Mesendoderm (in vitro differentiated cells): ENCODE measurements around the gene CHST11.

Source experiments
- DNase-seq: peaks from one replicate; pipeline ENCODE4 v3.0.0; 2013
- H2AK5ac ChIP-seq: 2 replicates; pipeline ENCODE4 v1.6.1; 2013; ENCODE audit warnings: low read length, inconsistent platforms
- H2BK120ac ChIP-seq: 2 replicates; pipeline ENCODE4 v1.6.1; 2013; ENCODE audit warnings: low read depth, mild to moderate bottlenecking, low read length, moderate library complexity, mixed read lengths
- H2BK15ac ChIP-seq: replicated peaks from 2 replicates; pipeline ENCODE4 v1.6.1; 2013; ENCODE audit warnings: low read depth, mild to moderate bottlenecking, moderate library complexity
- H2BK5ac ChIP-seq: 2 replicates; pipeline ENCODE4 v1.6.1; 2013; ENCODE audit warnings: low read length, inconsistent platforms
- H3K18ac ChIP-seq: 2 replicates; pipeline ENCODE4 v1.6.1; 2013; ENCODE audit warnings: mild to moderate bottlenecking, low read length, mixed read lengths
- H3K23ac ChIP-seq: one replicate; pipeline ENCODE4 v1.6.1; 2013; ENCODE audit warnings: low read length
- H3K27ac ChIP-seq: 2 replicates; pipeline ENCODE4 v1.5.1; 2013; ENCODE audit warnings: low read depth, mild to moderate bottlenecking, inconsistent platforms, low read length, moderate library complexity
- H3K27me3 ChIP-seq: 2 replicates; pipeline ENCODE4 v1.6.1; 2013; ENCODE audit warnings: low read length, control low read depth, mild to moderate bottlenecking, inconsistent platforms; ENCODE audit not compliant: insufficient read depth, poor library complexity
- H3K36me3 ChIP-seq: 2 replicates; pipeline ENCODE4 v1.6.1; 2013; ENCODE audit warnings: low read length, inconsistent platforms; ENCODE audit not compliant: control insufficient read depth, insufficient read depth
- H3K4ac ChIP-seq: one replicate; pipeline ENCODE4 v1.6.1; 2013; ENCODE audit warnings: low read depth, mild to moderate bottlenecking, low read length, moderate library complexity
- H3K4me1 ChIP-seq: 2 replicates; pipeline ENCODE4 v1.6.1; 2013; ENCODE audit warnings: low read depth, low read length, inconsistent platforms; ENCODE audit not compliant: control insufficient read depth
- H3K4me2 ChIP-seq: 2 replicates; pipeline ENCODE4 v1.6.1; 2013; ENCODE audit warnings: low read length
- H3K4me3 ChIP-seq: 2 replicates; pipeline ENCODE4 v1.5.1; 2013; ENCODE audit warnings: mild to moderate bottlenecking, low read length
- H3K56ac ChIP-seq: one replicate; pipeline ENCODE4 v1.6.1; 2013; ENCODE audit warnings: low read length
- H3K79me1 ChIP-seq: 2 replicates; pipeline ENCODE4 v1.6.1; 2013; ENCODE audit warnings: low read length, inconsistent platforms
- H3K79me2 ChIP-seq: 2 replicates; pipeline ENCODE4 v1.6.1; 2013; ENCODE audit warnings: mild to moderate bottlenecking, low read length; ENCODE audit not compliant: control insufficient read depth, insufficient read depth
- H3K9ac ChIP-seq: 2 replicates; pipeline ENCODE4 v1.6.1; 2013; ENCODE audit warnings: low read length, inconsistent platforms
- H4K5ac ChIP-seq: one replicate; pipeline ENCODE4 v1.6.1; 2013; ENCODE audit warnings: low read length
- H4K8ac ChIP-seq: one replicate; pipeline ENCODE4 v1.6.1; 2013; ENCODE audit warnings: low read depth, mild to moderate bottlenecking, control low read depth, low read length, moderate library complexity
- WGBS: extraction: QIAGEN DNeasy Blood & Tissue Kit; methylation state at CpG from one replicate; pipeline ENCODE4 v1.1.7; 2013; ENCODE audit warnings: low lambda C conversion rate, missing lambda C conversion rate; ENCODE audit not compliant: insufficient coverage; ENCODE audit errors: extremely low coverage; 5-methylcytosine and 5-hydroxymethylcytosine counted together

CHST11 gene

DNA sequence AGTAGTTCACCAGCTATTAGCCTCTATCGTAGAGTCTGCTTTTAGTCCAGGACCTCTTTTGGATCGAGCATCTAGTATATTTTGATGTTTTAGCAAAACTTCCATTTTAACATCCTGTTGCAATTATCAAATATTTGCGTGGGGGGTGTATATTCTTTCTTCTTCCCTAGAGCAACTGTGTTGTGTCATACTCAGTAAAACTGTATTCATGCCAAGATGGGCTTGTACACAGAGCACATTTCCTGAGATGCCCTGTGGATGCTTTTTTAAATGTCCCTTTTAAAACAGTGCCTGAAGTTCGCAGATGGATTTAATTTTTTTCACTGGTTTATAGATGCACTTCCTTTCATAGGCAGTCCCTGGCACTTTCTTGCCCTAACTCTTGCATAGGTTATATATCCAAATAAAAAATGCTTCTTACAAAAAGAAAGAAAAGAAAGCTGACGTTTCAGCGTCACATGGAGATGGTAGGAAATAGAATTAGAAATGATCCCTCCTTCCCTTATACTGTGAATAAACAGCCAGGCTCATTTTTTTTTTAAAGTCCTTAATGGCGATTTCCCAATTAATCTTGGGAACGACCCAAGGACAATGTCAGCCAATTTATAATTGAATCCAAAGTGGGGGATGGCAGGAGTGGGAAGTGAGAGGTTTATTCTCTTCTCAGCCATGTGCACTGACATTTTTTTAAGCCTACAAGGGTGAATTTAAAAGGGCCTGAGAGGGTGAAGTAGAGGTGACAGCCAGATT lies 254.4 kb downstream of the CHST11 start:
- peaks cover 2% of the 10 kb centered on the region for H3K4me1 ChIP-seq
- no peak overlapping the region for H3K27ac ChIP-seq
- no CpG with 5 or more reads among the region's 8 CpGs for WGBS

GRCh38 chr12:104712477-104712876 lies 255.7 kb downstream of the CHST11 start:
- no peak overlapping the region for H3K4me2 ChIP-seq
- peaks cover 2% of the 10 kb centered on the region for H3K4me1 ChIP-seq
- no peak overlapping the region for H3K23ac ChIP-seq
- no CpG with 5 or more reads among the region's 6 CpGs for WGBS
- no peak overlapping the region for H2AK5ac ChIP-seq
- no peak overlapping the region for H2BK5ac ChIP-seq
- no peak overlapping the region for H3K18ac ChIP-seq
- H4K8ac ChIP-seq: no peak overlapping the region
- H3K9ac ChIP-seq: no peak overlapping the region
- H3K36me3 ChIP-seq: no peaks in the 10 kb centered on the region
- H3K79me2 ChIP-seq: no peaks in the 10 kb centered on the region
- H3K27me3 ChIP-seq: no peaks in the 10 kb centered on the region
- H3K79me1 ChIP-seq: no peaks in the 10 kb centered on the region
- no peak overlapping the region for H3K4ac ChIP-seq
- H3K27ac ChIP-seq: no peak overlapping the region
- no peak overlapping the region for H2BK120ac ChIP-seq
- H2BK15ac ChIP-seq: no peak overlapping the region
- no peak overlapping the region for H3K56ac ChIP-seq
- H3K4me3 ChIP-seq: no peak overlapping the region
- peak; percentile 44 for DNase-seq
- H4K5ac ChIP-seq: no peak overlapping the region

More for the DNA sequence above, 254.4 kb downstream of the CHST11 start:
- Histone ChIP-seq H3K4me3 (no peak overlapping the region), H3K4ac (no peak overlapping the region), H4K5ac (no peak overlapping the region), H3K79me2 (no peaks in the 10 kb centered on the region), H4K8ac (no peak overlapping the region), H2AK5ac (no peak overlapping the region), H3K56ac (no peak overlapping the region), H2BK120ac (no peak overlapping the region), H3K27me3 (no peaks in the 10 kb centered on the region), H2BK15ac (no peak overlapping the region), H2BK5ac (no peak overlapping the region), H3K9ac (no peak overlapping the region), H3K4me2 (no peak overlapping the region), H3K18ac (no peak overlapping the region), H3K79me1 (no peaks in the 10 kb centered on the region), H3K36me3 (no peaks in the 10 kb centered on the region), H3K23ac (no peak overlapping the region)
- no peak for DNase-seq

DNA sequence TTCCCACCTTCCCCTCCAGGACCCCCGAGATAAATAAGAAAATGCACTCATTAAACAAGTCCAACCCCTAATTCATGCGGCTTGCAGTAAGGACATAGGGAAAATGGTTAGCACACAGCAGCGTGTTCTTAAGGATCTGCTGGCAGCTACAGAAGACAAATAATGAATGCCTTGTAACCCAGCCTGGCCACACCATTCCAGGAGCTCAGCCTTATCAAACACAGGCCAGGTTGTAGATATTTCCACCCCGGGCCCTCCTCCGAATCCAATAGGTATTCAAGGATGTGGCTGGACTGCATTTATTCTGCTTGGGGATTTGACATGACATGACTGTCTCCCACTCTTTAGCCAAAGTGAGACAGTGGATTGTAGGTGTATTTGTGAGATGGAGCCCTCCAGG lies 256.2 kb downstream of the CHST11 start:
- H3K4me1 ChIP-seq: peaks cover 2% of the 10 kb centered on the region
- H3K4ac ChIP-seq: no peak overlapping the region
- H3K27ac ChIP-seq: no peak overlapping the region
- no peak overlapping the region for H2AK5ac ChIP-seq
- no peak overlapping the region for H2BK15ac ChIP-seq
- no peak overlapping the region for H3K18ac ChIP-seq
- H3K79me2 ChIP-seq: no peaks in the 10 kb centered on the region
- DNase-seq: no peak
- H3K56ac ChIP-seq: no peak overlapping the region
- no peak overlapping the region for H3K4me2 ChIP-seq
- H3K23ac ChIP-seq: no peak overlapping the region
- no peak overlapping the region for H3K4me3 ChIP-seq
- no peak overlapping the region for H4K5ac ChIP-seq
- H3K9ac ChIP-seq: no peak overlapping the region
- WGBS: no CpG with 5 or more reads among the region's 5 CpGs
- no peak overlapping the region for H2BK120ac ChIP-seq
- H3K36me3 ChIP-seq: no peaks in the 10 kb centered on the region
- H3K27me3 ChIP-seq: no peaks in the 10 kb centered on the region
- no peaks in the 10 kb centered on the region for H3K79me1 ChIP-seq
- H2BK5ac ChIP-seq: no peak overlapping the region
- H4K8ac ChIP-seq: no peak overlapping the region

DNA sequence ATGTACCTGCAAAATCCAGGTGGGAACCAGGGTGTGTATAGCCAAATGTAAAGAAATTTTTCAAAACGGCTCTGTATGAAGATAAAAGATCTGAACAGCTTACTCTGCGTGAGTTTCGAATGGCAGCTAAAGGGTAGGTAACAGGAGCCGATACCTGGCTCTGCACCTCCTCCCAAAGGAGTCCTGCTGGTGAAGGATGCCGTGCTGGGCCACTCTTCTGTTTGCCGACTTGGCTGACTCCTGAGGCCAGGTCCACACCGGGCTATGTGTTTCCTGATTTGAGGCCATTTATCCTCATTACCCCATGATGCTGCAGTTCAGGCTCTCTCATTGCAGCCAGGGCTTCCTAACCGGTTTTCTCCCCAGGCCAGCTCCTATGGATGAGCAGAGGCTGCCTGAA lies 256.7 kb downstream of the CHST11 start:
- H3K56ac ChIP-seq: no peak overlapping the region
- H3K4me1 ChIP-seq: peaks cover 2% of the 10 kb centered on the region
- no peak for DNase-seq
- no peak overlapping the region for H3K4me2 ChIP-seq
- no peaks in the 10 kb centered on the region for H3K79me1 ChIP-seq
- no peak overlapping the region for H3K18ac ChIP-seq
- no peak overlapping the region for H3K23ac ChIP-seq
- no peak overlapping the region for H2BK120ac ChIP-seq
- H4K5ac ChIP-seq: no peak overlapping the region
- WGBS: no CpG with 5 or more reads among the region's 8 CpGs
- H3K4me3 ChIP-seq: no peak overlapping the region
- no peak overlapping the region for H4K8ac ChIP-seq
- no peak overlapping the region for H2BK5ac ChIP-seq
- no peaks in the 10 kb centered on the region for H3K36me3 ChIP-seq
- no peaks in the 10 kb centered on the region for H3K27me3 ChIP-seq
- H3K27ac ChIP-seq: no peak overlapping the region
- H3K79me2 ChIP-seq: no peaks in the 10 kb centered on the region
- no peak overlapping the region for H2BK15ac ChIP-seq
- no peak overlapping the region for H3K9ac ChIP-seq
- H2AK5ac ChIP-seq: no peak overlapping the region
- H3K4ac ChIP-seq: no peak overlapping the region

DNA sequence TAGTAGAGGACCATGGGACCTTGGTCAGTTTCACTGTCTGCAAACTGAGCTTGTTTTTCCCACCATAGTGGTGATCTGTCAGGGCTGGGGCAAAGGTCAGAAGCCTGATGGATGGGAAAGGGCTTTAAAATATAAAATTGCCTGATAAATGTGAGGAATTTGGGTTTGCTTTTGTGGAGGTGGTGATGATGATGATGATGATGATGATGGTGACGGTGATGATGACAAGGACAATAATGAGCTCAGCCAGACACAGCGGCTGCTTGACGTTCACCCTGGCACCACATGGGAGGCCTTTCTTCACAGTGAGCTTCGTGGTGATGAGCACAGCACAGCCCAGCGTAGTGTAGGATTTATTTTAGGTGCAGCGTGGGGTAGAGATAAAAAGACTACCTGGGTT lies 257.6 kb downstream of the CHST11 start:
- Histone ChIP-seq H2BK120ac (no peak overlapping the region), H2BK15ac (no peak overlapping the region), H3K23ac (no peak overlapping the region), H4K5ac (no peak overlapping the region), H3K4me2 (no peak overlapping the region), H3K4me3 (no peak overlapping the region), H2AK5ac (no peak overlapping the region), H2BK5ac (no peak overlapping the region), H3K4ac (no peak overlapping the region), H3K9ac (no peak overlapping the region), H3K27me3 (no peaks in the 10 kb centered on the region), H3K79me1 (no peaks in the 10 kb centered on the region), H3K18ac (no peak overlapping the region), H3K56ac (no peak overlapping the region), H3K79me2 (no peaks in the 10 kb centered on the region), H3K36me3 (no peaks in the 10 kb centered on the region), H3K27ac (no peak overlapping the region), H3K4me1 (peaks cover 2% of the 10 kb centered on the region), H4K8ac (no peak overlapping the region)
- WGBS: no CpG with 5 or more reads among the region's 6 CpGs
- DNase-seq: no peak

GRCh38 chr12:104716172-104716571 lies 259.4 kb downstream of the CHST11 start:
- Histone ChIP-seq H3K36me3 (no peaks in the 10 kb centered on the region), H3K79me2 (no peaks in the 10 kb centered on the region), H3K23ac (no peak overlapping the region), H3K56ac (no peak overlapping the region), H3K4ac (no peak overlapping the region), H2BK15ac (no peak overlapping the region), H2BK5ac (no peak overlapping the region), H3K27ac (no peak overlapping the region), H3K4me1 (peaks cover 2% of the 10 kb centered on the region), H3K27me3 (no peaks in the 10 kb centered on the region), H3K79me1 (no peaks in the 10 kb centered on the region), H3K9ac (no peak overlapping the region), H2AK5ac (no peak overlapping the region), H3K4me2 (no peak overlapping the region), H4K8ac (no peak overlapping the region), H3K18ac (no peak overlapping the region), H2BK120ac (no peak overlapping the region), H4K5ac (no peak overlapping the region), H3K4me3 (no peak overlapping the region)
- WGBS: no CpG with 5 or more reads among the region's 7 CpGs
- no peak for DNase-seq
